H9 (cell line): ENCODE measurements around the gene CAMTA1. TPM values are rescaled to one million over a fixed set of nuclear protein-coding genes. Genes with fewer than 3 reads are reported as not detected.

ENCODE experiments used
- DNase-seq: peaks from one replicate; pipeline ENCODE4 v3.0.0-alpha.2; 2017
- H2AFZ ChIP-seq: one replicate; pipeline ENCODE4 v1.6.1; 2013; ENCODE audit warnings: mild to moderate bottlenecking, low read length, control low read depth, moderate library complexity
- H2AK5ac ChIP-seq: 2 replicates; pipeline ENCODE4 v1.6.1; 2013; ENCODE audit warnings: low read length, control low read depth, mixed read lengths; ENCODE audit not compliant: insufficient read length
- H2BK120ac ChIP-seq: one replicate; pipeline ENCODE4 v1.6.1; 2013; ENCODE audit warnings: low read depth, mild to moderate bottlenecking, low read length, control low read depth, inconsistent platforms; ENCODE audit not compliant: poor library complexity, severe bottlenecking
- H2BK12ac ChIP-seq: 2 replicates; pipeline ENCODE4 v1.6.1; 2013; ENCODE audit warnings: low read length, control low read depth, mixed read lengths, low read depth; ENCODE audit not compliant: insufficient read length
- H2BK15ac ChIP-seq: 2 replicates; pipeline ENCODE4 v1.6.1; 2013; ENCODE audit warnings: low read depth, low read length, control low read depth
- H2BK20ac ChIP-seq: one replicate; pipeline ENCODE4 v1.6.1; 2013; ENCODE audit warnings: low read depth, mild to moderate bottlenecking, low read length, control low read depth, inconsistent platforms; ENCODE audit not compliant: poor library complexity, severe bottlenecking
- H2BK5ac ChIP-seq: 2 replicates; pipeline ENCODE4 v1.6.1; 2013; ENCODE audit warnings: low read length, control low read depth, mixed read lengths; ENCODE audit not compliant: insufficient read length
- H3K14ac ChIP-seq: 2 replicates; pipeline ENCODE4 v1.6.1; 2013; ENCODE audit warnings: low read length, control low read depth; ENCODE audit not compliant: insufficient read depth
- H3K18ac ChIP-seq: 2 replicates; pipeline ENCODE4 v1.6.1; 2013; ENCODE audit warnings: low read depth, mild to moderate bottlenecking, mixed read lengths, low read length, control low read depth; ENCODE audit not compliant: insufficient read length
- H3K23ac ChIP-seq: 2 replicates; pipeline ENCODE4 v1.6.1; 2013; ENCODE audit warnings: low read length, control low read depth, mixed read lengths, low read depth; ENCODE audit not compliant: insufficient read length
- H3K23me2 ChIP-seq: 2 replicates; pipeline ENCODE4 v1.6.1; 2013; ENCODE audit warnings: low read depth, mild to moderate bottlenecking, mixed read lengths, low read length, control low read depth; ENCODE audit not compliant: insufficient read length, poor library complexity, severe bottlenecking
- H3K27ac ChIP-seq: 2 replicates; pipeline ENCODE4 v1.5.1; 2013; ENCODE audit warnings: low read length, control low read depth, mixed read lengths, low read depth; ENCODE audit not compliant: insufficient read length
- H3K27me3 ChIP-seq: 2 replicates; pipeline ENCODE4 v1.6.1; 2013; ENCODE audit warnings: low read length, control low read depth, inconsistent platforms; ENCODE audit not compliant: insufficient read depth
- H3K4ac ChIP-seq: 2 replicates; pipeline ENCODE4 v1.6.1; 2013; ENCODE audit warnings: low read depth, mild to moderate bottlenecking, control low read depth, inconsistent platforms, low read length, moderate library complexity
- H3K4me1 ChIP-seq: 2 replicates; pipeline ENCODE4 v1.6.1; 2013; ENCODE audit warnings: low read length, control low read depth, inconsistent platforms; ENCODE audit not compliant: insufficient read depth
- H3K4me2 ChIP-seq: 2 replicates; pipeline ENCODE4 v1.6.1; 2013; ENCODE audit warnings: low read length, control low read depth, mixed read lengths; ENCODE audit not compliant: insufficient read length, insufficient read depth
- H3K56ac ChIP-seq: 2 replicates; pipeline ENCODE4 v1.6.1; 2013; ENCODE audit warnings: low read depth, mild to moderate bottlenecking, mixed read lengths, low read length, control low read depth; ENCODE audit not compliant: insufficient read length
- H3K79me1 ChIP-seq: 2 replicates; pipeline ENCODE4 v1.6.1; 2013; ENCODE audit warnings: low read depth, mild to moderate bottlenecking, moderate library complexity, low read length, control low read depth, inconsistent platforms; ENCODE audit not compliant: insufficient read depth, poor library complexity, severe bottlenecking
- H3K79me2 ChIP-seq: 2 replicates; pipeline ENCODE4 v1.6.1; 2013; ENCODE audit warnings: low read length, control low read depth, inconsistent platforms; ENCODE audit not compliant: insufficient read depth
- H3K9ac ChIP-seq: 2 replicates; pipeline ENCODE4 v1.6.1; 2013; ENCODE audit warnings: low read length, control low read depth, mixed read lengths; ENCODE audit not compliant: insufficient read length; ENCODE audit errors: extremely low read depth
- H3K9me3 ChIP-seq: one replicate; pipeline ENCODE4 v1.6.1; 2013; ENCODE audit warnings: low read depth, low read length, inconsistent platforms; ENCODE audit not compliant: control insufficient read depth
- H3T11ph ChIP-seq: one replicate; pipeline ENCODE4 v1.6.1; 2013; ENCODE audit warnings: mild to moderate bottlenecking, low read length, control low read depth, inconsistent platforms
- H4K20me1 ChIP-seq: one replicate; pipeline ENCODE4 v1.6.1; 2013; ENCODE audit not compliant: control insufficient read depth, insufficient read length, insufficient read depth
- H4K5ac ChIP-seq: 2 replicates; pipeline ENCODE4 v1.6.1; 2013; ENCODE audit warnings: low read depth, mild to moderate bottlenecking, mixed read lengths, low read length, control low read depth; ENCODE audit not compliant: insufficient read length
- H4K8ac ChIP-seq: replicated peaks from 2 replicates; pipeline ENCODE4 v1.6.1; 2013; ENCODE audit warnings: low read length, control low read depth, mixed read lengths, low read depth; ENCODE audit not compliant: insufficient read length
- H4K91ac ChIP-seq: 2 replicates; pipeline ENCODE4 v1.6.1; 2013; ENCODE audit warnings: low read depth, mild to moderate bottlenecking, moderate library complexity, mixed read lengths, low read length, control low read depth; ENCODE audit not compliant: insufficient read length
- H3K27ac Mint-ChIP-seq, 3 experiments: 2 replicates in 2 of 3; 3 replicates in 1 of 3; pipeline ENCODE4 v1.8.0; 2020 to 2021; ENCODE audit warnings: mixed read lengths in 3 of 3, mild to moderate bottlenecking in 1 of 3, moderate library complexity in 1 of 3
- H3K27me3 Mint-ChIP-seq: 2 replicates; pipeline ENCODE4 v1.8.0; 2021; ENCODE audit warnings: low read depth, mild to moderate bottlenecking, moderate library complexity, mixed read lengths
- H3K36me3 Mint-ChIP-seq, 3 experiments: 2 replicates in 2 of 3; 3 replicates in 1 of 3; pipeline ENCODE4 v1.8.0; 2020 to 2021; ENCODE audit warnings: low read depth in 3 of 3, mixed read lengths in 3 of 3; ENCODE audit not compliant: insufficient read depth in 1 of 3
- H3K4me1 Mint-ChIP-seq, 2 experiments: 2 replicates each; pipeline ENCODE4 v1.8.0; 2020; ENCODE audit warnings: mixed read lengths in 2 of 2
- H3K4me3 Mint-ChIP-seq, 2 experiments: 2 replicates in 1 of 2; 3 replicates in 1 of 2; pipeline ENCODE4 v1.8.0; 2020 to 2021; ENCODE audit warnings: mild to moderate bottlenecking in 2 of 2, mixed read lengths in 2 of 2, moderate library complexity in 1 of 2
- H3K9me3 Mint-ChIP-seq, 2 experiments: 2 replicates in 1 of 2; 3 replicates in 1 of 2; pipeline ENCODE4 v1.8.0; 2020; ENCODE audit warnings: mild to moderate bottlenecking in 2 of 2, mixed read lengths in 2 of 2, moderate library complexity in 1 of 2
- CTCF ChIP-seq: fragments of 200-600 bp; sonication (generic); conservative IDR thresholded peaks from 3 replicates; pipeline ENCODE4 v1.8.0; 2021; ENCODE audit warnings: antibody characterized with exemption, mild to moderate bottlenecking
- WGBS: extraction: QIAGEN DNeasy Blood & Tissue Kit; methylation state at CpG from one replicate; pipeline ENCODE4 v1.1.7; 2013; ENCODE audit warnings: missing lambda C conversion rate, low lambda C conversion rate, mixed read lengths; ENCODE audit not compliant: insufficient read length; ENCODE audit errors: extremely low coverage; 5-methylcytosine and 5-hydroxymethylcytosine counted together
- total RNA-seq: library from RNA; stranded (reverse); gene quantifications from 2 replicates; pipeline ENCODE4 v1.2.1, GENCODE V29; 2021

Gene CAMTA1
- total RNA-seq, 1 experiment from 2014 or later, result 115 TPM

GRCh38 chr1:6880951-6881690, 95.9 kb downstream of the CAMTA1 start:
- Histone ChIP-seq H3K79me2 (no peaks in the 10 kb centered on the region), H3K18ac (no peak overlapping the region), H3K27ac (no peak overlapping the region), H3K23me2 (no peaks in the 10 kb centered on the region), H3K27me3 (no peaks in the 10 kb centered on the region), H2BK12ac (no peak overlapping the region), H3K4me2 (no peak overlapping the region), H2AFZ (no peak overlapping the region), H3K14ac (no peak overlapping the region), H3K4me1 (no peaks in the 10 kb centered on the region), H3T11ph (no peak overlapping the region), H2BK120ac (no peak overlapping the region), H4K20me1 (no peaks in the 10 kb centered on the region), H2BK20ac (no peak overlapping the region), H2BK15ac (no peak overlapping the region), H4K8ac (no peak overlapping the region), H3K9me3 (no peaks in the 10 kb centered on the region), H4K5ac (no peak overlapping the region), H3K9ac (no peak overlapping the region), H3K4ac (no peak overlapping the region), H2AK5ac (no peak overlapping the region), H4K91ac (no peak overlapping the region), H3K79me1 (no peaks in the 10 kb centered on the region), H3K23ac (no peak overlapping the region), H2BK5ac (no peak overlapping the region), H3K56ac (no peak overlapping the region)
- Mint-ChIP-seq H3K4me3 (no peak overlapping the region), H3K27me3 (no peaks in the 10 kb centered on the region), H3K36me3 (peaks cover 0 to 5% (median 0%) of the 10 kb centered on the region in 3 experiments; a peak in 4 of 7 replicates), H3K4me1 (no peaks in the 10 kb centered on the region), H3K9me3 (no peaks in the 10 kb centered on the region), H3K27ac (peak overlapping the region in 2 of 3 experiments; percentile 21 to 85; a peak in 3 of 7 replicates)
- no peak for TF ChIP-seq CTCF
- WGBS, result no CpG with 5 or more reads among the region's 12 CpGs
- no peak for DNase-seq
